HG03571 (cell line): ENCODE data around the gene DEFB131B.
"Not testable (repeated sequence)": the region's sequence is repeated elsewhere in the genome, so short reads cannot be mapped to it uniquely, and the experiment has no call there.

Experiments used
- ATAC-seq: cut with Tn5 transposase; IDR thresholded peaks from one replicate; pipeline ENCODE4 v1.9.1; 2021; ENCODE audit not compliant: unreplicated experiment

DEFB131B gene

GRCh38 chr11:71878059-71878458, at the start of gene DEFB131B:
Gene DEFB131B, plus strand, starts transcription at chr11:71878453. Its CDS starts 0 bp downstream, at chr11:71878453.
- not testable (repeated sequence) for ATAC-seq

- ATAC-seq = not testable (repeated sequence)
These were observed 49.0 kb upstream of the DEFB131B start for GRCh38 chr11:71829247-71829646.

- ATAC-seq = not testable (repeated sequence)
These were observed 48.6 kb upstream of the DEFB131B start for GRCh38 chr11:71829686-71830085.

- not testable (repeated sequence) for ATAC-seq
These were observed 45.4 kb upstream of the DEFB131B start, which contains the start of gene DEFB108B for GRCh38 chr11:71832811-71833210. Gene DEFB108B, plus strand, starts transcription at chr11:71833200. Its CDS starts 0 bp downstream, at chr11:71833200.

- ATAC-seq = not testable (repeated sequence)
These were observed 35.5 kb upstream of the DEFB131B start for GRCh38 chr11:71842720-71843119.

- not testable (repeated sequence) for ATAC-seq
These were observed 34.9 kb upstream of the DEFB131B start for GRCh38 chr11:71843355-71843754.

- no peak for ATAC-seq
These were observed 34.4 kb upstream of the DEFB131B start for GRCh38 chr11:71843858-71844257.

- not testable (repeated sequence) for ATAC-seq
These were observed 24.4 kb upstream of the DEFB131B start for GRCh38 chr11:71853895-71854294.

- not testable (repeated sequence) for ATAC-seq
These were observed 22.4 kb upstream of the DEFB131B start for GRCh38 chr11:71855880-71856279.

GRCh38 chr11:71860835-71861234, 17.4 kb upstream of the DEFB131B start:
- ATAC-seq = not testable (repeated sequence)

GRCh38 chr11:71863978-71864627, 14.2 kb upstream of the DEFB131B start:
- ATAC-seq = not testable (repeated sequence)

- ATAC-seq = not testable (repeated sequence)
These were observed 11.0 kb upstream of the DEFB131B start for GRCh38 chr11:71867209-71867608.

- not testable (repeated sequence) for ATAC-seq
These were observed 8.3 kb upstream of the DEFB131B start for GRCh38 chr11:71869931-71870330.

GRCh38 chr11:71870661-71871060, 7.6 kb upstream of the DEFB131B start:
- ATAC-seq = not testable (repeated sequence)

- ATAC-seq = not testable (repeated sequence)
These were observed 2.0 kb upstream of the DEFB131B start for GRCh38 chr11:71876262-71876661.

GRCh38 chr11:71885806-71886205, 7.6 kb downstream of the DEFB131B start:
- ATAC-seq = not testable (repeated sequence)

- ATAC-seq = not testable (repeated sequence)
These were observed 10.2 kb downstream of the DEFB131B start for GRCh38 chr11:71888335-71889010.

- ATAC-seq = not testable (repeated sequence)
These were observed 11.1 kb downstream of the DEFB131B start for GRCh38 chr11:71889181-71889872.

- ATAC-seq = no peak
These were observed 17.7 kb downstream of the DEFB131B start for GRCh38 chr11:71895961-71896360.

GRCh38 chr11:71901137-71901536, 22.9 kb downstream of the DEFB131B start:
- ATAC-seq = not testable (repeated sequence)

- ATAC-seq = no peak
These were observed 30.0 kb downstream of the DEFB131B start for GRCh38 chr11:71908218-71908617.
